Psoas muscle (tissue), 8 donors: Measurements from ENCODE around the gene HAT1. TPM values are rescaled to one million over a fixed set of nuclear protein-coding genes. Genes with fewer than 3 reads are reported as not detected.

Source experiments
- ATAC-seq, 4 donors: fragments of 200-7000 bp; cut with Tn5 transposase; one replicate each; pipeline ENCODE4 v1.9.1; 2020; ENCODE audit warnings: moderate library complexity in 3 of 4, mild to moderate bottlenecking in 2 of 4
- DNase-seq, 2 donors: peaks; one replicate each; pipeline ENCODE4 v3.0.0-alpha.2; 2020
- H3K27ac ChIP-seq: fragments of 200-600 bp; one replicate; pipeline ENCODE4 v1.8.0; 2022
- H3K27me3 ChIP-seq, 3 donors: fragments of 200-600 bp in 1 of 3; one replicate each; pipeline versions ENCODE4 v1.6.1 to v1.8.0; 2013 to 2022; ENCODE audit warnings: low read length in 2 of 3, mild to moderate bottlenecking in 2 of 3, moderate library complexity in 1 of 3; ENCODE audit not compliant: insufficient read depth in 3 of 3
- H3K36me3 ChIP-seq, 2 donors: fragments of 200-600 bp in 1 of 2; one replicate each; pipeline versions ENCODE4 v1.6.1 to v1.8.0; 2013 to 2022; ENCODE audit warnings: low read depth in 1 of 2, mild to moderate bottlenecking in 1 of 2, moderate library complexity in 1 of 2; ENCODE audit not compliant: insufficient read depth in 1 of 2
- H3K4me1 ChIP-seq: fragments of 200-600 bp; one replicate; pipeline ENCODE4 v1.8.0; 2022
- H3K4me3 ChIP-seq: fragments of 200-600 bp; one replicate; pipeline ENCODE4 v1.8.0; 2022; ENCODE audit warnings: mild to moderate bottlenecking
- H3K9me3 ChIP-seq: fragments of 200-600 bp; one replicate; pipeline ENCODE4 v1.8.0; 2022
- CTCF ChIP-seq: fragments of 200-600 bp; IDR thresholded peaks from one replicate; pipeline ENCODE4 v1.8.0; 2022; ENCODE audit warnings: antibody characterized with exemption
- WGBS, 3 donors: extraction: QIAGEN DNeasy Blood & Tissue Kit; methylation state at CpG; one replicate each; pipeline versions ENCODE4 v1.1.6 to v1.1.7; 2013; 5-methylcytosine and 5-hydroxymethylcytosine counted together
- intact Hi-C, 2 donors: fragments of 100-400 bp; cut with DNase I; formaldehyde crosslinking; loops; one replicate each; pipeline versions ENCODE4 v1.11.0 to v1.14.2; 2022
- polyA plus RNA-seq, 3 donors: library from polyadenylated mRNA; stranded (reverse); fragments of 200-250 nt; gene quantifications; one replicate each; pipeline ENCODE4 v1.2.3, GENCODE V29; 2013
- total RNA-seq, 4 donors: library from RNA; stranded (reverse); fragmentation: NEBNext Ultra II Directional in 2 of 4; extraction: Animal tissue kit (Norgen Biotek cat#: 25700) in 2 of 4; gene quantifications; one replicate each; pipeline versions ENCODE4 v1.2.1 to v1.2.4, GENCODE V29; 2021 to 2023
- donor health status: healthy with polysubstance abuse.
- donor health status: DM: no; HTN: no; CAD: no; lungs with moderate emphysema.
- donor health status: Bipolar disorder and iron deficiency.
- donor health status: healthy.
- donor health status: DM: yes; HTN: yes; CAD: no.
- donor health status: DM: no; HTN: no; CAD: no.
- donor health status: DM: no; HTN: no; CAD: no.
- donor health status: DM: yes; HTN: yes; CAD: no.

The HAT1 gene
- total and polyA plus RNA-seq, 7 donors = 31.8 to 94.6 (median 54.7) TPM

- intact Hi-C loops = no loop called here
- peak; percentile 50 to 58 (median 56) for ATAC-seq
These were observed 17.4 kb downstream of the HAT1 start for GRCh38 chr2:171939743-171940071.

GRCh38 chr2:171941316-171941699 is 19.0 kb downstream of the HAT1 start:
- Histone ChIP-seq H3K9me3 (no peaks in the 10 kb centered on the region), H3K4me3 (no peak overlapping the region), H3K4me1 (peaks cover 15% of the 10 kb centered on the region), H3K36me3 (no peaks in the 10 kb centered on the region), H3K27ac (no peak overlapping the region), H3K27me3 (no peaks in the 10 kb centered on the region)
- no peak for ATAC-seq
- intact Hi-C loops = no loop called here
- no peak for TF ChIP-seq CTCF
- DNase-seq = no peak
- WGBS, 3 donors = 94 to 100% (median 96%) methylated on average over 6 of the region's 6 CpGs

More at GRCh38 chr2:171939743-171940071, 17.4 kb downstream of the HAT1 start:
- Histone ChIP-seq H3K4me3 (peak overlapping the region; percentile 50), H3K4me1 (peaks cover 15% of the 10 kb centered on the region), H3K9me3 (no peaks in the 10 kb centered on the region), H3K27ac (peak overlapping the region; percentile 90), H3K27me3 (no peaks in the 10 kb centered on the region), H3K36me3 (no peaks in the 10 kb centered on the region)
- 76 to 80% (median 77%) methylated on average over 4 of the region's 4 CpGs for WGBS, 3 donors
- DNase-seq = no peak
- no peak for TF ChIP-seq CTCF

- H3K27ac ChIP-seq = no peak overlapping the region
- H3K36me3 ChIP-seq = peaks cover 0 to 19% of the 10 kb centered on the region in 2 donors
- ATAC-seq (no peak), DNase-seq (no peak)
- no peaks in the 10 kb centered on the region for H3K9me3 ChIP-seq
- peaks cover 6% of the 10 kb centered on the region for H3K4me1 ChIP-seq
- no peak overlapping the region for H3K4me3 ChIP-seq
- no peak for TF ChIP-seq CTCF
- intact Hi-C loops = no loop called here
- 77 to 90% (median 79%) methylated on average over 4 of the region's 4 CpGs for WGBS, 3 donors
- no peaks in the 10 kb centered on the region for H3K27me3 ChIP-seq
These were observed 21.6 kb downstream of the HAT1 start for GRCh38 chr2:171943869-171944268.

- H3K4me3 ChIP-seq = no peak overlapping the region
- no peaks in the 10 kb centered on the region for H3K27me3 ChIP-seq
- intact Hi-C loops = no loop called here
- H3K36me3 ChIP-seq = peaks cover 2 to 13% of the 10 kb centered on the region in 2 donors
- no peak for DNase-seq
- peak overlapping the region; percentile 63 for H3K27ac ChIP-seq
- no peaks in the 10 kb centered on the region for H3K9me3 ChIP-seq
- TF ChIP-seq CTCF = no peak
- H3K4me1 ChIP-seq = peaks cover 29% of the 10 kb centered on the region
- ATAC-seq = peak in 3 of 4 donors; percentile 75 to 81 (median 76)
These were observed 30.0 kb downstream of the HAT1 start for GRCh38 chr2:171952276-171952675.

- no peak for TF ChIP-seq CTCF
- ATAC-seq = no peak
- Histone ChIP-seq H3K4me1 (peaks cover 33% of the 10 kb centered on the region), H3K36me3 (peaks cover 2 to 8% of the 10 kb centered on the region in 2 donors), H3K27ac (peak overlapping the region; percentile 63), H3K4me3 (no peak overlapping the region), H3K9me3 (no peaks in the 10 kb centered on the region), H3K27me3 (no peaks in the 10 kb centered on the region)
- DNase-seq = no peak
- WGBS, 3 donors = 88 to 96% (median 88%) methylated on average over 3 of the region's 3 CpGs
- intact Hi-C loops = no loop called here
These were observed 30.5 kb downstream of the HAT1 start for GRCh38 chr2:171952748-171953147.
